Neural progenitor cell (in vitro differentiated cells): ENCODE data around the gene P2RX7.
"Not testable (repeated sequence)": the region's sequence is repeated elsewhere in the genome, so short reads cannot be mapped to it uniquely, and the experiment has no call there.

Experiments used
- EZH2 ChIP-seq: fragments of 200-600 bp; sonication (generic); IDR thresholded peaks from 2 replicates; pipeline ENCODE4 v1.6.1; 2017; ENCODE audit warnings: antibody characterized with exemption, mild to moderate bottlenecking, moderate library complexity
- TF ChIP-seq, protein P1 (sequence below): fragments of 200-600 bp; sonication (generic); IDR thresholded peaks from 2 replicates; pipeline ENCODE4 v1.5.1; 2017; ENCODE audit warnings: antibody characterized with exemption, mild to moderate bottlenecking

DNA sequence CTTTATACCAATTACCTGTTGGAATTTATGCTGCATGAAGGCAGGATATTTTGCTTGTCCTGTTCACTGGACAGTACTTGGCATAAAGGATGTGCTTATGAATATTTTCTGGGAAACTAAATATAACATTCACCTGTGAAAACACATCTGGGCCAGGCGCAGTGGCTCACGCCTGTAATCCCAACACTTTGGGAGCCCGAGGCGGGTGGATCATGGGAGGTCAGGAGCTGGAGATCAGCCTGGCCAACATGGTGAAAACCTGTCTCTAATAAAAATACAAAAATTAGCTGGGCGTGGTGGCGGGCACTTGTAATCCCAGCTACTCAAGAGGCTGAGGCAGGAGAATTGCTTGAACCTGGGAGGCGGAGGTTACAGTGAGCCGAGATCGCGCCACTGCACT, 75.9 kb downstream of the P2RX7 start:
- TF ChIP-seq, protein P1, sequence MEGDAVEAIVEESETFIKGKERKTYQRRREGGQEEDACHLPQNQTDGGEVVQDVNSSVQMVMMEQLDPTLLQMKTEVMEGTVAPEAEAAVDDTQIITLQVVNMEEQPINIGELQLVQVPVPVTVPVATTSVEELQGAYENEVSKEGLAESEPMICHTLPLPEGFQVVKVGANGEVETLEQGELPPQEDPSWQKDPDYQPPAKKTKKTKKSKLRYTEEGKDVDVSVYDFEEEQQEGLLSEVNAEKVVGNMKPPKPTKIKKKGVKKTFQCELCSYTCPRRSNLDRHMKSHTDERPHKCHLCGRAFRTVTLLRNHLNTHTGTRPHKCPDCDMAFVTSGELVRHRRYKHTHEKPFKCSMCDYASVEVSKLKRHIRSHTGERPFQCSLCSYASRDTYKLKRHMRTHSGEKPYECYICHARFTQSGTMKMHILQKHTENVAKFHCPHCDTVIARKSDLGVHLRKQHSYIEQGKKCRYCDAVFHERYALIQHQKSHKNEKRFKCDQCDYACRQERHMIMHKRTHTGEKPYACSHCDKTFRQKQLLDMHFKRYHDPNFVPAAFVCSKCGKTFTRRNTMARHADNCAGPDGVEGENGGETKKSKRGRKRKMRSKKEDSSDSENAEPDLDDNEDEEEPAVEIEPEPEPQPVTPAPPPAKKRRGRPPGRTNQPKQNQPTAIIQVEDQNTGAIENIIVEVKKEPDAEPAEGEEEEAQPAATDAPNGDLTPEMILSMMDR: not testable (repeated sequence)
- not testable (repeated sequence) for TF ChIP-seq EZH2
